GM18861 (cell line): ENCODE data around the gene LIMCH1.

Source experiments
- ATAC-seq: cut with Tn5 transposase; IDR thresholded peaks from one replicate; pipeline ENCODE4 v1.9.1; 2021; ENCODE audit not compliant: unreplicated experiment

Gene LIMCH1

DNA sequence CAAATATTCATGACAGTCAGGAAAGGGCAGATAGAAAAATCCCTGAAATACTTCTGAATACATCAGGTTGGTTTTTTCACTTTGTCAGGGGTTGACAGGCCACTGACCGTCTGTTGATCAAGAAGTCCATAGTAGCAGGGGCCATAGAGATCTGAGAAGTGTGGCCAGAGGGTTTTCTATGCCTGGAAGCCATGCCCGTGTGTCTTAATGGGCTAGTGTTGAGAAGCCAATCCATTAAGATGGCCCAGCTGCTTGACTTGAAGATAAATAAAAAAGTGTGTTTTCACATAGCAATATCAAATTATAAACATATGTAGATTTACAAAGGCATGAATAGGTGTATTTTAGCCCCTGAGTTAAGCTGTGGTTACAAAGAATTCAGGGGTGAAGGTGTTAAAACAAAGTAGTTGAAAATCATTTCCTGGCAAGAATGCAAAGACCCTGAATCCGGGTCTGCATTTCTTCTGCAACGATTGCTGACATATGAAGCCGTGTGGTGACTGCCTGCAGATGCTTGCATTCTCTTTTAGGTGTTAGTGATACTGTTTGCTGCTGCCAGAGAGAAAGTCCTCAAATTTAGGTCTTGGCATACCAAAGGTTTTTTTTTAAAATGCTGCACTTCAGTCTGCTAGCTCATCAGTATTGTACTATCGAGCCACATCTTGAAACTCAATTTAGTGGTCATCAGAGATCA lies 9.3 kb upstream of the LIMCH1 start:
- ATAC-seq, result no peak

DNA sequence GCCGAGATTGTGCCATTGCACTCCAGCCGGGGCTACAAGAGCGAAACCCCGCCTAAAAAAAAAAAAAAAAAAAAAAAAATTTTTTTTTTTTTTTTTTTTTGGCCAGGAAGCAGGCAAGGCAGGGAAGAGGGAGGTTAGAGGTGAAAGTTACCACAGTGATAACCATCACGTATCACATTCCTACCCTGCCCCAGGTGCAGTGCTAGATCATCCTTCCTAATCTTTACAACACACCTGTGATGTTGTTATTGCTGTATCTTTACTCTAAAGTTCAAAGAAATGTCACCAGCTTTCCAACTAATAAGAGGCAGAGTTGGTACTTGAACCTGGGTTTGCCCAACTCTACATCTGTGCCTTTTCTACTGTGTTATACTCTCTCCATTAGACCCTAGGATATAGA lies 7.2 kb upstream of the LIMCH1 start:
- ATAC-seq, result no peak

DNA sequence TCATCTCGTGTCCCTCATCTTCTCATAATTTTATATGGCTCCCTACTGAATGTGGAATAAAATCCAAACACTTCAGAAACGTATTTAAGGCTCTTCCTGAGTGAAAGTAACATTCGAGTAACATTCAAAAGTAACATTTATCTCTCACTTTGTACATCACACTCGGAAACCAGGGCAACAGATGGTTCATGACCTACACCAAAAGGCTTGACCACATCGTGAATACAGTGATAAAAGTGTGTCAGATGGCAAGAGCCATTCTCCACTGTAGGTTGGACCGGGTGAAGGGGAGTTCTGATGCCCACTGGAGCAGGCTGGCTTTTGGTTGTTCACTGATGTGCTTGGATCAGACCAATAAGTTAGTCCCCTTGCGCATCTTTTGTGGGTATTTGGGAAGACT lies 5.6 kb upstream of the LIMCH1 start:
- no peak for ATAC-seq

DNA sequence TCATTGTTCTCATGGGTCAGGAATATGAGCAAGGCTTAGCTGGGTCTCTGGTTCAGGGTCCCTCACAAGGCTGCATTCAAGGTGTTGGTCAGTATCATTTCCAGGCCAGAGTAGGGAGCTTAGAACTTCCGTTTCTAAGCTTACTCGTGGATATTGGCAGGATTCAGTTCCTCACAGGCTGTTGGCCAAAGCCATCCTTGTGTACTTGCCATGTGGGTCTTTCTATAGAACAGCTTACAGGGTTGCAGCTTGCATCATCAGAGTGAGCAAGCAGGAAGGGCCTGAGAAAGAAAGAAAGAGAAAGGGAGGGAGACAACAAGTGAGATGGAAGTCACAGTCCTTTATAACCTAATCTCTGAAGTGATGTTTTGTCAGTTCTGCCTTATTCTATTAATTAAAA lies 5.1 kb upstream of the LIMCH1 start:
- no peak for ATAC-seq

DNA sequence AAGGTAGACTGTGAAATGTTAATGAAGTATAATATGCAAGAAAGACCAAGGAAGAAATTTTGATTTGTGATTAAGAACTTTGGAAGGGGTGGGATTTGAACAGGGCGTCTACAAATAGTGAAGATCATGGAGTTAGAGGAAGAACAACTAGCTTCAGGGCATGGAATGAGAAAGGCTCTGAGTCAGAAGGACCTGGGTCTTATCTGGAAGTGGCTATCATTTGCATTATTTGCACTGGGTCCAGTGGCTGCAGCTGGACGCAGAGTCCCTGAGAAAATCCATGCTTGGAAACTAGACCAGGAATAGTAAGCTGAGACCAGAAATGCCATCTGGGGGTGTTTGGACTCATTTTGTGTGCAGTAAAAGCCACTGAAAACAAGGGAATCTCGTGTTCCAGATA lies 4.3 kb upstream of the LIMCH1 start:
- no peak for ATAC-seq

DNA sequence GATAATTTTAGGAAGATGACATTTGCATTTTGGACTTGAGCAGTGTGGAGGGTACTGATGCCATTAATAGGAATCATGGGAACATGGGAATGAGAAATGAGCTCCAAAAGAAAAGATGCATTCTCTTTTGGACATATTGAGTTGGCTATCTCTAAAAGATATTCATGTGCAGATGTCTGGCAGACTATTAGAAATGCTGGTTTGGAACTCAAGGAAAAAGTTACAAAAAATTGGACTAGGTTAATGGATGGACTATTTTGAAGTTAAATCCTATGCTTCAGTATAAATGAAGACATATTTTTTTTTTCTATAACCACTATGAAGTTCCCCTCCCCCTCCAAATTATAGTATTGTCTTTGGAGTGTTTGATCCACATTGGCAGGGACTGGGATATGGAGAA lies 3.6 kb upstream of the LIMCH1 start:
- ATAC-seq, result no peak

DNA sequence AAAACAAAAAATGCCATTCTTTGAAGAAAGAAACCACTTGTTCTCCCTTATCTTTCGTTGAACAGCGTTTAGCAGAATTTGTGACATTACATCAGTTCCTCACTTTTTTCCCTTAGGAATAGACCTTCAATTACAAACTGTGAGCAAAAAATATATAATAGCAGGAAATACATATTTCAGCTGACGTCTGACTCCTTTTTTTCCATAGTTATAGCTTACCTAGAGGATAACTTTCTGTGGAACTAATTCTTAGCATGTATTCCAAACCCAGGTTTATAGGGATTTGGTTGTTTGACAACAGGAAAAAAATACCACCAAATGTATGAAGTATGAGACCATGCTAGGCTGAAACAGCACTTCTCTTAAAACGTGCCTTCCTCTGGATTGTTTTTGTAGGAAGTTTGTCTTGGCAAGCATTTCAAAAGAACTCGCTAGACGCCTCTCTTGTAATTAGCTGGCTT lies 2.0 kb upstream of the LIMCH1 start:
- no peak for ATAC-seq

DNA sequence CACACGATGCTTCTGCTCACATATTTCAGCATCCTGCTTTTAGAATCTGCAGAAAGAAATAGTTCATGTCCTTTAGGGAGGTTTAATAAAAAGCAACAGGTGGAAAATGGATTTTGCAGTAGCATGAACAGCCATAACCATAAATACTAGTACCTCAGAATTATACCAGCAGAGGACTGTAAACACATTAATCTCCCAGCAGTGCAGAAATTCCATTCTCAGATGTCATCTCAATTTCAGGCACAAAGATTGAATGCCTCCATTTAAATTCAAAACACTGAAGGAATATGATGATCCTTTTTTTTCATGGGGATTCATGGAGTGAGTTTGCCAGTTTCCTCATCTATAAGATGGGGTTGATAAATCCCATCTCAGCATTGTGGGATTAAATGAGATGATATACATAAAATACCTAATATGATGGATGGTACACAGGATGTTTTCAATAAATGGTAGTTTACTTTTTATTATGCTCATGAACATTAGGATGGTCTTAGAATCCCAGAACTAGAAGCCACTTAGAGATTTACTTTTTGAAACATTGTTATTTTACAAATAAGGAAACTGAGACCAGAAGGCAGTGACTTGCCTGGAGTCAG lies 566 bp upstream of the LIMCH1 start:
- ATAC-seq, result no peak

DNA sequence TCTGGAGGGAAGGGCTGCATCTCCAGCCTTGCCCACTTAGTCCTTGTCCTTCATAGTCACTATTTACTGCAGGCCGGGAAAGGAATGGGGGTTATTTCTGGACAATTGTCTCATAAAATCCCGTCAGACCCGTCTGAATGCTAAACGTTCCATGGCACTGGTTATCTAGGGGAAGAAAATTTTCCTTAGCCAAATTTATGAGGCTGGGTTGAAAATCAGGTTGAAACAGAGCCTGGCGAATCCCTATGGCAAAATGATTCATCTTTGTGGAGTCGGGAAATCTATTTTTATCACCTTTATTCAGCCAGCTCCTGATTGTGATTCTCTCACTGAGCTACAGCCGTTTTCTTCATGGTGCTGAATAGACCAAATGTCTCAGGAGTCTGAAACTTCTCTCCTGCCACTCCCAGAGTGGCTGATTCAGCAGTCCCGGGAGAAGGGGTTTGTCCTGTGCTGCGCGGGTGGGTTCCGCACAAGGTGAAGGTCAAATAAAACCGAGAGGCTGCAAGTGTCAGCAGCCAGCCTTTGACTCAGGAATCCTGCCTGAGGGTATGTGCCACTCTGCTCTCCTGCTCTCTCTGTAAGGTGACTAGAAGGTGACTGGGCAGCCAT lies 1.0 kb downstream of the LIMCH1 start:
- ATAC-seq, result no peak

DNA sequence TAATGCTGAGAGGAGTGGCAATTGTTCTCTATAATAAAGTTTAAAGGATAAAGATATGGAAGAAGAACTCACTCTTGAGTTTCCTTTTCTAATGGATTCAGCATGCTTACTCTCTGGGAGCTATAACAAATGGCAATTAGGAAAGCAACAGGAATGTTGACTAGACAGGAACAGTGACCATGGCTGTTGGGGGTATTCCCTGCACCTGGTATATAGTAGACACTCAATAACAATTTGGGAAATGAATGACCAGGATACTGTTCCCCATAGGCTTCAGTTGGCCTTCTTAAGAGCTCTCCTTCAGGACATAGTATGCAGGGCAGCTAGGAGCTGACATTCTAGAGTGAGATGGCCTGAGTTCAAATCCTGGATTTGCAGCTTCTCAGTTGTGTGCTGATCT lies 1.8 kb downstream of the LIMCH1 start:
- ATAC-seq, result no peak

DNA sequence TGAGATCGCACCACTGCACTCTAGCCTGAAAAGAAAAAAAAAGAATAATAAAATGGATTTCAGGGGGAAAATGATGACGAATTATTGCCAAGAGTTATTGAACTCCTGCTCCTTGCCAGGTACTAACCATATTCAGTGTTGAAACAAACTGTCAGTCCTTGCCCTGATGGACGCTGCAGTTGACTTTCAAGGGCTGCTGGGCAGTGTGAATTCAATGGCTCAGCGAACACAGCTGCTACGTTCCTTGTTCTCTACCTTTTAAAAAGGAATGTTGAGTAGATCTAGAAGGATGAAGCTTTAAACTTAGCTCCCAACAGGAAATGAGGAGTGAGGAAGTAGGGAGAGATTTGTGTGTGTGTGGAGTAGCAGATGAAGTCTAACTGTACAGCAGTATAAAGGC lies 2.7 kb downstream of the LIMCH1 start:
- ATAC-seq, result no peak

DNA sequence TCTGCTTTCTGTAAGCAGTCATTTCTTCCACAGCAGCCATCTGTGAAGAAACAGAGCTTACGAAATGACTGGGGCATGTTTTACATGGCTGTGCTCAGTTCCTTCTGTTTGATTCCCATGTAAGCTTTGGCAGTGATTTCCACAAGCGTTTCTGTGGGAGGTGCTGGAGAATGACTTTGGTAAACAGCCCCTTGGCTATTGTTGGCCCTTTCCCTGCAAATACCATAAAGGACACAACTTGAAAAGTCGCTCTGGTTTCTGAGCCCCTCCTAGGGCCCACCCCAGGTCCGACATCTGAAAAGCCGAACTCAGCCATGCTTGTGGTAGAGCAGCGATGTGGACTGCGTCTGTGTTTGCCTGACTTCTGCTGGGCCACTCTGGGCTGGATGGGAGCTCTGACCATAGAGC lies 3.7 kb downstream of the LIMCH1 start:
- no peak for ATAC-seq

DNA sequence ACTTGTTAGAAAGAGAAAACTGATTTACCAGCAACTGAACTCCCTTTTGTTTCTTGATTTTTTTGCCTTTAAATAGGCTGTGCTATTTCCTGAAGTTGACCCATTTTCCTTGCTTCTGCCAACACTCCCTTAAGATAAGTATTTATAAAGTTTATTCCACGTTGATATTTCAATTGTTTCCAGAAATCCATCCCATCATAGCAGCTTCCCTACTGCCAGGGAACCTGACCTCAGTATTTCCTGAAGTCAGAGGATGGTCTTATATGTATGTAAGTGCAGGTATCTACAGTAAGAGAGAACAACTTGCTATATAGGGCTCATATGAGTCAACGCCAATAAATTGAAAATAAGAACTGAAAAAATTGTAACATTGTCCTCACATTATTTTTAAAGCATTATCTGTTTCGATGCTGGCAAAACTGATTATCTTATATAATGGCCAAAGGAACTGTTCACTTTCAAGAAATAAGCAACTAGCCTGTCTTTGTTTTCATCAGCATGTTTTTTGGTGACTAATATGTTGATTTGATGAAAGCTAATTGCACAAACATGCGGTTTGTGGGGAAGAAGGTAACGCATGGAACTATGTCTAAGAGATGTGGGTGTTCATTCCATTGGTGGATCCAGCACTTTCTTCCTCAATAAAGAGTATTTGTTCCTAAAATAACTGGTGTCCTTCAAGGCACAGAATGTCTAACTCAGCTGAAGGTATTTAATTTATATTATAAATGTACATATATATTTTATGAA lies 4.7 kb downstream of the LIMCH1 start:
- ATAC-seq, result no peak

DNA sequence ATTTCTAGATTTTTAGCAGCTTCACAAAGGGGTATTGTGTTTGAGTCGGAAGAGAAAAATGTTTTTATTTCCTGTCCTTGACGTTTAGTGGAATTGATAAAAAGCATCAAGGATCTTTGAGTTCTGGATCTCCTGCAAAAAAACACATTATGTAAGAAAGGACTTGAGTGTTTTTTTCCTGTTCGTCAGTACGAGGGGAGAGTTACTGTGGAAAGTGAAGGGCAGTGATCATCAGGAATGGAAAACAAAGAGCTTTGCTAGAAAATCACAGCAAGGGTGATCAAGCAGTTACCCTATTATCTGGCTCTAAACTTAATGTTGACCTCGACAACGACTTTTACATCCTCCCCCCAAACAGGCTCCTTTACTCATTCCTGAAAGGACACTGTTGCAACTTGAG lies 7.3 kb downstream of the LIMCH1 start:
- ATAC-seq, result no peak

DNA sequence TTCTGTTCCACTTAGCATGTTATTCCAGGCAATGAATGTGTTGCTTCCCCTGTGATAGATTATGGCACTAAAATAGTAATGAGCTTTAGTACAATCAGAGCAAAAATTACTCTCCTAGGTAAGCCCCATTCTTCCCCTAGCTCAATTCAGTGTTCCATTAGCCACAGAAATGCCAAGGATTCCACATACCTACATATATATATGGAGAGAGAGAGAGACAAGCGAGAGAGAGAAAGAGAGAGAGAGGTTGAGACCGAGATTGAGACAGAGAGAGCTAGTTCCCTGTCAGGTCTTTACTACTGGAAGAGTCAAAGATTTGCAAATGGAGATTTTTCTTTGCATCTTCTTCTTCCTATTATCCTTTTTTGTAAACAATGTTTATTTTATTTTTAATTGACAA lies 8.7 kb downstream of the LIMCH1 start:
- ATAC-seq, result no peak

DNA sequence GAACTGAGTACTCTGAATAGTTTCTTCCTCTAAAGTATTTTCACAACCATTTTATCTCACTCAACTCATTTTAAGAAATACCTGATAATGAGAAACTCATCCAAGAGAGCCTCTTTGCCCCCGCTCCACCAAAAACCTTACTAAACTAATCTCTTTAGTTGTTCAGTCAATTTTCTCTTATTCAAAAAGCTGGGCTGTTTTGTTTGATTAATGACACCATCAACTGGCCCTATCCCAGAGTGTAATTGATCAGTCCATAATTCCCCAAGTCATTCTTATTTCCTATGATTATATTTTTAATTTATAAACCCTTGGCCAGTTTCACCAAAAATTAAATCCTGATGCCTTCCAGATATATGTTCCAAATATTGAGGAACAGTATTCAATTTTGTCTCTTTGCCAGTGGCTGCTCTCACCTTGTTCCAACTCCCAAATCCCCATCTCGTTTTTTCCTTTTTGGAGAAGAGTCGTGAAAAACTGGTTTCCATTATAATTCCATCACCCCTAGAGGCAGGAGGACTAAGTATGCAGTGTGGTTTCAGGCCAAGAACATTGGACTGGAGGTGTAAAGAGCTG lies 10.4 kb downstream of the LIMCH1 start:
- no peak for ATAC-seq

DNA sequence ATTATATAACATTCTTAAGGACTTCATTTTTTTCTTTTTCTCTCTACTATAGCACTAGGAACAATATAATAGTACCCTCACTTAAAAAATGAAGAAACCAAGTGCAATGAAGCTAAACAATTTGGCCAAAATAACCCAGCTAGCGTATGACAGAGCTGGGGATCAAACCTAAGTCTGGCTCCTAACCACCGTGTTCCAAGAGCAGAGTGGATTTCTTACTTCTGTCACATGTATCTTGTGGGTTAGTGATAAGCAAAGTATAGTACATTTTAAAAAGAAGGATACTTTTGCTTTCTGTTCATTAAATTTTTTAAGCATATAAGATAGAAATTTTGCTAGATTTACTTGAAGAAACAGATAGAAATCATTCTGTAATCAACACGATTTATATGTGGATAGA lies 11.5 kb downstream of the LIMCH1 start:
- ATAC-seq, result no peak

DNA sequence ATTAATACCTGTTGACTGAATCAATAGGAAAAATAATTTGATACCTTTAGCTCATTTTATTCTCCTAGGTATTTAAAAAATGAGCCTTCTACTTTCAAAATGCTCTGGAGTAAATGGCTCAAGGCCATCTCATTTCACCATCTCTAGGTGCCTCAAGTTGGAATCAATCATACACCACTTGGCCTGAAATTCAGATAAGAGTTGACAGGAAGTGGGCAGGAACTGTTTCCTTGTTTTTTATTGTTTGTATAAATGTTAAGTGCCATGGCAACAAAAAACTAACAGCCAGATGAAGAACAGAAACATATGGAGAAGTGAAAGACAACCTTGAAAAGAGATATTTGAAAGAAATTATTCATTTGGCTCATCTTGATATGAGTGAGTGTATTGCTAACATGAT lies 12.4 kb downstream of the LIMCH1 start:
- ATAC-seq, result no peak

DNA sequence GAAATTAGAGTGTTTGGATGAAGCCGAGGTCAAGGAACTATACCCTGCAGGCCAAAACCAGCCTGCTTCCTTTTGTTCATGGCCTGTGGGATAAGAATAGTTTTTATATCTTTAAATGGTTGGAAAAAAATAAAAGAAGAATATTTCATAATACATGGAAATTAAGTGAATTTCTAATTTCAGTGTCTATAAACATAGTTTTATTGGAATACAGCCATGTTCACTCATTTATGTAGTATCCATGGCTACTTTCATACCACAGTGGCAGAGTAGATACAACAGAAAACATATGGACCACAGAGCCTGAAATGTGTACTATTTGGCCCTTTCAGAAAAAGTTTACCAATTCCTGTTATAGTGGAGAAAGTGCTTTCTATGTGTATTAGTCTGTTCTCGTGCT lies 13.6 kb downstream of the LIMCH1 start:
- ATAC-seq, result no peak

DNA sequence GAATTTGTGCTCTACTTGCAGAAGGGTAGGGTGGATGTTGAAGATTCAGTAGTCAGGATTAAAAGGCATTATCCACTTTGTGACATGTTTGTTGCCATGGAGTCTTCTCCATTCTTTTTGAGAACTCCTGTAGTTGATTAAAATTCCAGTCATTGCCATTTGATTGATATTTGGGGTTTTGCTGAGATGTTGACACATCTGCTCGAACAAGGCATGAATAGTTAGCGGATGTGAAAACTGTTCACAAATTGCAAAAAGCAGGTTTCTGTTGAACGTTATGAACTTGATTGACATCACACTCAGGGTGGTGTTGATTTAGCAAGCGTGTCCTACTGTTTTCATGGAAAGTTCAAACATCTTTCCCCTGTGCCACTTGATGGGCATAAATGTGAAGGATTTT lies 16.9 kb downstream of the LIMCH1 start:
- no peak for ATAC-seq

DNA sequence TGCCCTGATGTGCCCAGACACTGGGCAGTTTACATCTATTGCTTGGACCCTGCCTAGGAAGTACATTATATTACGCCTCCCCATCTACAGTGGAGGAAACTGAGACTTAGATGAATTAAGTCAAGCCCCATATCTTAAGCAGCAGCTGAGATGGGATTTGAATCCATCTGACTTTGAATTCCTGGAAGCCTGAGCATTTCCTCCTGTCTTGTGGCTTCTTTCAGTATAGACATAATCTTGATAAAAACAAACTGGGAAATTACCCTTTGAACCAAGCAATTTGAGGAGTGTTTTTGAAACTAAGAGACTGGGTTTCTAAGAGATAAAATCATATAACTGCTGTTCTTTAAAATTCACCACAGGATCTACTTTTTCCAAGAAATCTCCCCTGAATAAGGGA lies 18.6 kb downstream of the LIMCH1 start:
- ATAC-seq, result no peak
